K562 (cell line): ENCODE results near the gene DDHD1. TPM values are rescaled to one million over a fixed set of nuclear protein-coding genes. Genes with fewer than 3 reads are reported as not detected.

Experiments used
- ATF1 ChIP-seq, 2 experiments: fragments of 450-650 bp in 1 of 2; IDR thresholded peaks; 2 replicates each; pipeline ENCODE4 v1.6.1; 2016; ENCODE audit warnings: missing compliant biosample characterization in 1 of 2, missing genetic modification characterization in 1 of 2
- CBX5 ChIP-seq: IDR thresholded peaks from 2 replicates; pipeline ENCODE4 v1.6.1; 2014; ENCODE audit warnings: low read depth, borderline replicate concordance
- JUND ChIP-seq, 2 experiments: IDR thresholded peaks; 2 replicates in 1 of 2; 3 replicates in 1 of 2; pipeline ENCODE4 v1.6.1; 2011; ENCODE audit warnings: borderline replicate concordance in 2 of 2, low read depth in 2 of 2, low read length in 2 of 2, improper control_type of control experiment in 1 of 2, missing biosample characterization in 1 of 2, missing genetic modification characterization in 1 of 2, missing genetic modification reagents in 1 of 2
- SMAD1 ChIP-seq: fragments of 150-350 bp; IDR thresholded peaks from 2 replicates; pipeline ENCODE4 v1.6.1; 2014; ENCODE audit warnings: low read length, low read depth; ENCODE audit not compliant: partially characterized antibody
- SMARCE1 ChIP-seq: fragments of 450-650 bp; IDR thresholded peaks from 2 replicates; pipeline ENCODE4 v1.7.1; 2016; ENCODE audit warnings: mild to moderate bottlenecking
- ZNF551 ChIP-seq: fragments of 250-450 bp; sonication (Bioruptor Pico); IDR thresholded peaks from 2 replicates; pipeline ENCODE4 v1.5.0; 2021; ENCODE audit warnings: mild to moderate bottlenecking, moderate library complexity
- polyA plus RNA-seq, 8 experiments: library from polyadenylated mRNA; depleted of rRNA in 4 of 8; stranded (reverse) in 5 of 8; unstranded in 3 of 8; fragments of >200 nt; fragmentation: Nextera tagmentation in 2 of 8; fragmentation: Illumina TruSeq in 1 of 8; extraction: Ambion mirVana in 2 of 8; extraction: Trizol in 1 of 8; gene quantifications; 2 replicates each; pipeline versions ENCODE4 v1.2.1 to v1.2.3, GENCODE V29; 2011 to 2014; ENCODE audit warnings: inconsistent platforms in 1 of 8, missing spikeins in 1 of 8
- total RNA-seq, 7 experiments: library from RNA; depleted of rRNA in 6 of 7; stranded (reverse); fragments of >200 nt in 6 of 7; fragmentation: Illumina TruSeq in 2 of 7; extraction: Trizol in 2 of 7; gene quantifications; 2 replicates each; pipeline versions ENCODE4 v1.2.1 to v1.2.3, GENCODE V29; 2011 to 2021; ENCODE audit warnings: low replicate concordance in 1 of 7
- TF ChIP-seq, protein P1 (sequence below), 2 experiments: fragments of 450-650 bp; IDR thresholded peaks; 2 replicates each; pipeline ENCODE4 v1.6.1; 2018; ENCODE audit warnings: mild to moderate bottlenecking in 2 of 2, low read depth in 1 of 2; ENCODE audit not compliant: partially characterized antibody in 2 of 2
- TF ChIP-seq, protein P2 (sequence below): fragments of 250-450 bp; sonication (Bioruptor Pico); IDR thresholded peaks from 2 replicates; pipeline ENCODE4 v1.4.0; 2020; ENCODE audit warnings: mild to moderate bottlenecking, moderate library complexity, borderline replicate concordance
- TF ChIP-seq, protein P3 (sequence below): fragments of 250-450 bp; sonication (Bioruptor Pico); IDR thresholded peaks from 2 replicates; pipeline ENCODE4 v1.8.0; 2022; ENCODE audit warnings: inconsistent platforms
- TF ChIP-seq, protein P4 (sequence below): sonication (generic); formaldehyde crosslinking; IDR thresholded peaks from 2 replicates; pipeline ENCODE4 v1.8.0; 2022; ENCODE audit warnings: missing genetic modification reagents, mild to moderate bottlenecking, borderline replicate concordance

DDHD1 gene
- total and polyA plus RNA-seq, 9 of the 15 experiments (the other 6 are each of a cell fraction or from before 2014, with no cell fraction given) = 1.2 to 12.3 (median 5.0) TPM

DNA sequence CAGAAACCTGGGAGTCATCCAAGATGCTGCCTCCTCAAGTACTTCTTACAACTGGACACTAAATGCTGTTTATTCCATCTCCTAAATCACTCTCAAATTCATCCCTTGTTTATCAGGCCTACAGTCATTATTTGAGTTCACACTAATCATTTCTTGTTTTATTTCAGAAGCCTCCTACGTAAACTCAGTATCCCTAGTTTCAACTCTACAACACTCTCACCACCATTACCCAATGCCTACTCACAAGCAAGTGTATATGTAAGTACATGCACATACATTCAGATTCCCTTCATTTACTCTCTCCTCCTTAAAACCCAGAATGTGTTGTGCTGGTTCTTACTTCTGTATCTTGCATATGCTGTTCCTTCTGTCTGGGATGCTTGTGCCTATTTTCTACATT lies 43.0 kb downstream of the DDHD1 start (continued):
- TF ChIP-seq, protein P1, sequence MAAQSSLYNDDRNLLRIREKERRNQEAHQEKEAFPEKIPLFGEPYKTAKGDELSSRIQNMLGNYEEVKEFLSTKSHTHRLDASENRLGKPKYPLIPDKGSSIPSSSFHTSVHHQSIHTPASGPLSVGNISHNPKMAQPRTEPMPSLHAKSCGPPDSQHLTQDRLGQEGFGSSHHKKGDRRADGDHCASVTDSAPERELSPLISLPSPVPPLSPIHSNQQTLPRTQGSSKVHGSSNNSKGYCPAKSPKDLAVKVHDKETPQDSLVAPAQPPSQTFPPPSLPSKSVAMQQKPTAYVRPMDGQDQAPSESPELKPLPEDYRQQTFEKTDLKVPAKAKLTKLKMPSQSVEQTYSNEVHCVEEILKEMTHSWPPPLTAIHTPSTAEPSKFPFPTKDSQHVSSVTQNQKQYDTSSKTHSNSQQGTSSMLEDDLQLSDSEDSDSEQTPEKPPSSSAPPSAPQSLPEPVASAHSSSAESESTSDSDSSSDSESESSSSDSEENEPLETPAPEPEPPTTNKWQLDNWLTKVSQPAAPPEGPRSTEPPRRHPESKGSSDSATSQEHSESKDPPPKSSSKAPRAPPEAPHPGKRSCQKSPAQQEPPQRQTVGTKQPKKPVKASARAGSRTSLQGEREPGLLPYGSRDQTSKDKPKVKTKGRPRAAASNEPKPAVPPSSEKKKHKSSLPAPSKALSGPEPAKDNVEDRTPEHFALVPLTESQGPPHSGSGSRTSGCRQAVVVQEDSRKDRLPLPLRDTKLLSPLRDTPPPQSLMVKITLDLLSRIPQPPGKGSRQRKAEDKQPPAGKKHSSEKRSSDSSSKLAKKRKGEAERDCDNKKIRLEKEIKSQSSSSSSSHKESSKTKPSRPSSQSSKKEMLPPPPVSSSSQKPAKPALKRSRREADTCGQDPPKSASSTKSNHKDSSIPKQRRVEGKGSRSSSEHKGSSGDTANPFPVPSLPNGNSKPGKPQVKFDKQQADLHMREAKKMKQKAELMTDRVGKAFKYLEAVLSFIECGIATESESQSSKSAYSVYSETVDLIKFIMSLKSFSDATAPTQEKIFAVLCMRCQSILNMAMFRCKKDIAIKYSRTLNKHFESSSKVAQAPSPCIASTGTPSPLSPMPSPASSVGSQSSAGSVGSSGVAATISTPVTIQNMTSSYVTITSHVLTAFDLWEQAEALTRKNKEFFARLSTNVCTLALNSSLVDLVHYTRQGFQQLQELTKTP (IDR thresholded peaks at IDR 0.05; ENCODE audit: low read depth in 1 of 2, partially characterized antibody in 2 of 2) = no peak
- TF ChIP-seq SMAD1 (no peak), SMARCE1 (no peak), CBX5 (no peak), ZNF551 (CRISPR knock-in tag) (no peak), ATF1 (CRISPR knock-in tag; IDR thresholded peaks at IDR 0.05) (no peak), ATF1 (tag; IDR thresholded peaks at IDR 0.05) (no peak), JUND (IDR thresholded peaks at IDR 0.05; ENCODE audit: borderline replicate concordance, low read depth, low read length) (no peak), JUND (tag; IDR thresholded peaks at IDR 0.05; ENCODE audit: borderline replicate concordance, low read depth, low read length) (no peak)
- TF ChIP-seq, protein P2, sequence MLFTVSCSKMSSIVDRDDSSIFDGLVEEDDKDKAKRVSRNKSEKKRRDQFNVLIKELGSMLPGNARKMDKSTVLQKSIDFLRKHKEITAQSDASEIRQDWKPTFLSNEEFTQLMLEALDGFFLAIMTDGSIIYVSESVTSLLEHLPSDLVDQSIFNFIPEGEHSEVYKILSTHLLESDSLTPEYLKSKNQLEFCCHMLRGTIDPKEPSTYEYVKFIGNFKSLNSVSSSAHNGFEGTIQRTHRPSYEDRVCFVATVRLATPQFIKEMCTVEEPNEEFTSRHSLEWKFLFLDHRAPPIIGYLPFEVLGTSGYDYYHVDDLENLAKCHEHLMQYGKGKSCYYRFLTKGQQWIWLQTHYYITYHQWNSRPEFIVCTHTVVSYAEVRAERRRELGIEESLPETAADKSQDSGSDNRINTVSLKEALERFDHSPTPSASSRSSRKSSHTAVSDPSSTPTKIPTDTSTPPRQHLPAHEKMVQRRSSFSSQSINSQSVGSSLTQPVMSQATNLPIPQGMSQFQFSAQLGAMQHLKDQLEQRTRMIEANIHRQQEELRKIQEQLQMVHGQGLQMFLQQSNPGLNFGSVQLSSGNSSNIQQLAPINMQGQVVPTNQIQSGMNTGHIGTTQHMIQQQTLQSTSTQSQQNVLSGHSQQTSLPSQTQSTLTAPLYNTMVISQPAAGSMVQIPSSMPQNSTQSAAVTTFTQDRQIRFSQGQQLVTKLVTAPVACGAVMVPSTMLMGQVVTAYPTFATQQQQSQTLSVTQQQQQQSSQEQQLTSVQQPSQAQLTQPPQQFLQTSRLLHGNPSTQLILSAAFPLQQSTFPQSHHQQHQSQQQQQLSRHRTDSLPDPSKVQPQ = no peak
- TF ChIP-seq, protein P3, sequence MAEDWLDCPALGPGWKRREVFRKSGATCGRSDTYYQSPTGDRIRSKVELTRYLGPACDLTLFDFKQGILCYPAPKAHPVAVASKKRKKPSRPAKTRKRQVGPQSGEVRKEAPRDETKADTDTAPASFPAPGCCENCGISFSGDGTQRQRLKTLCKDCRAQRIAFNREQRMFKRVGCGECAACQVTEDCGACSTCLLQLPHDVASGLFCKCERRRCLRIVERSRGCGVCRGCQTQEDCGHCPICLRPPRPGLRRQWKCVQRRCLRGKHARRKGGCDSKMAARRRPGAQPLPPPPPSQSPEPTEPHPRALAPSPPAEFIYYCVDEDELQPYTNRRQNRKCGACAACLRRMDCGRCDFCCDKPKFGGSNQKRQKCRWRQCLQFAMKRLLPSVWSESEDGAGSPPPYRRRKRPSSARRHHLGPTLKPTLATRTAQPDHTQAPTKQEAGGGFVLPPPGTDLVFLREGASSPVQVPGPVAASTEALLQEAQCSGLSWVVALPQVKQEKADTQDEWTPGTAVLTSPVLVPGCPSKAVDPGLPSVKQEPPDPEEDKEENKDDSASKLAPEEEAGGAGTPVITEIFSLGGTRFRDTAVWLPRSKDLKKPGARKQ (CRISPR knock-in tag) = no peak
- TF ChIP-seq, protein P4, sequence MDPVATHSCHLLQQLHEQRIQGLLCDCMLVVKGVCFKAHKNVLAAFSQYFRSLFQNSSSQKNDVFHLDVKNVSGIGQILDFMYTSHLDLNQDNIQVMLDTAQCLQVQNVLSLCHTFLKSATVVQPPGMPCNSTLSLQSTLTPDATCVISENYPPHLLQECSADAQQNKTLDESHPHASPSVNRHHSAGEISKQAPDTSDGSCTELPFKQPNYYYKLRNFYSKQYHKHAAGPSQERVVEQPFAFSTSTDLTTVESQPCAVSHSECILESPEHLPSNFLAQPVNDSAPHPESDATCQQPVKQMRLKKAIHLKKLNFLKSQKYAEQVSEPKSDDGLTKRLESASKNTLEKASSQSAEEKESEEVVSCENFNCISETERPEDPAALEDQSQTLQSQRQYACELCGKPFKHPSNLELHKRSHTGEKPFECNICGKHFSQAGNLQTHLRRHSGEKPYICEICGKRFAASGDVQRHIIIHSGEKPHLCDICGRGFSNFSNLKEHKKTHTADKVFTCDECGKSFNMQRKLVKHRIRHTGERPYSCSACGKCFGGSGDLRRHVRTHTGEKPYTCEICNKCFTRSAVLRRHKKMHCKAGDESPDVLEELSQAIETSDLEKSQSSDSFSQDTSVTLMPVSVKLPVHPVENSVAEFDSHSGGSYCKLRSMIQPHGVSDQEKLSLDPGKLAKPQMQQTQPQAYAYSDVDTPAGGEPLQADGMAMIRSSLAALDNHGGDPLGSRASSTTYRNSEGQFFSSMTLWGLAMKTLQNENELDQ (CRISPR knock-in tag) = no peak
